ENCODE measurements around the gene MED16. TPM values are rescaled to one million over a fixed set of nuclear protein-coding genes. Genes with fewer than 3 reads are reported as not detected.

Gene MED16
- total RNA-seq, 1 experiment from 2014 or later: 69.1 TPM

- H3K9me3 ChIP-seq: no peaks in the 10 kb centered on the region
- DNase-seq: peak; percentile 59 to 74
- no peaks in the 10 kb centered on the region for H3K27me3 ChIP-seq (replicated peaks; ENCODE audit: control insufficient read depth, insufficient read depth, low read length)
- Mint-ChIP-seq H3K27ac (ENCODE audit: unreplicated experiment) (no peak overlapping the region), H3K4me1 (ENCODE audit: low read depth, unreplicated experiment) (no peaks in the 10 kb centered on the region), H3K27me3 (ENCODE audit: insufficient read depth, unreplicated experiment) (no peaks in the 10 kb centered on the region), H3K36me3 (ENCODE audit: insufficient read depth, unreplicated experiment) (peaks cover 37% of the 10 kb centered on the region), H3K9me3 (ENCODE audit: unreplicated experiment) (no peaks in the 10 kb centered on the region), H3K4me3 (ENCODE audit: unreplicated experiment) (peak overlapping the region; percentile 85)
- no peak for TF ChIP-seq CTCF (IDR thresholded peaks at IDR 0.05; ENCODE audit: insufficient read depth in 1 of 2, low read depth in 1 of 2, low read length in 1 of 2, severe bottlenecking in 1 of 2, unreplicated experiment in 1 of 2)
- H3K36me3 ChIP-seq (ENCODE audit: control insufficient read depth, insufficient read depth, low read length): peaks cover 3% of the 10 kb centered on the region
- no TSS peak for BruUV-seq (replicated peaks)
- intact Hi-C loops (cut with micrococcal nuclease; ENCODE audit: unreplicated experiment): no loop called here
- ChIA-PET POLR2A (interaction anchor here (1.0 kb wide), 1 partner anchor 29 kb away, joined by 6 read pairs; no protein-coding TSS in a partner anchor), CTCF (no interaction called here)
- peak overlapping the region; percentile 98 for H3K4me3 ChIP-seq (ENCODE audit: low read depth, low read length)
- H3K4me1 ChIP-seq: peaks cover 35% of the 10 kb centered on the region
Measured at GRCh38 chr19:927351-927779, 34.4 kb upstream of the MED16 start.

GRCh38 chr19:926589-927350 lies 33.8 kb upstream of the MED16 start:
- intact Hi-C loops (cut with micrococcal nuclease; ENCODE audit: unreplicated experiment): no loop called here
- CTCF ChIA-PET: no interaction called here
- Mint-ChIP-seq H3K27ac (ENCODE audit: unreplicated experiment) (no peak overlapping the region), H3K27me3 (ENCODE audit: insufficient read depth, unreplicated experiment) (no peaks in the 10 kb centered on the region), H3K9me3 (ENCODE audit: unreplicated experiment) (no peaks in the 10 kb centered on the region), H3K36me3 (ENCODE audit: insufficient read depth, unreplicated experiment) (peaks cover 34% of the 10 kb centered on the region), H3K4me1 (ENCODE audit: low read depth, unreplicated experiment) (no peaks in the 10 kb centered on the region), H3K4me3 (ENCODE audit: unreplicated experiment) (peak overlapping the region; percentile 85)
- BruUV-seq (replicated peaks): TSS peak; percentile 46
- peaks cover 36% of the 10 kb centered on the region for H3K4me1 ChIP-seq
- TF ChIP-seq CTCF (IDR thresholded peaks at IDR 0.05; ENCODE audit: insufficient read depth in 1 of 2, low read depth in 1 of 2, low read length in 1 of 2, severe bottlenecking in 1 of 2, unreplicated experiment in 1 of 2): no peak
- H3K9me3 ChIP-seq: no peaks in the 10 kb centered on the region
- POLR2A ChIA-PET: interaction anchor here (1.0 kb wide), 1 partner anchor 30 kb away, joined by 6 read pairs; no protein-coding TSS in a partner anchor
- peak overlapping the region; percentile 98 for H3K4me3 ChIP-seq (ENCODE audit: low read depth, low read length)
- H3K27me3 ChIP-seq (replicated peaks; ENCODE audit: control insufficient read depth, insufficient read depth, low read length): no peaks in the 10 kb centered on the region
- peak; percentile 80 to 83 for DNase-seq
- peaks cover 3% of the 10 kb centered on the region for H3K36me3 ChIP-seq (ENCODE audit: control insufficient read depth, insufficient read depth, low read length)

GRCh38 chr19:926323-926588 lies 33.3 kb upstream of the MED16 start:
- peaks cover 34% of the 10 kb centered on the region for H3K36me3 Mint-ChIP-seq (ENCODE audit: insufficient read depth, unreplicated experiment)
- peaks cover 37% of the 10 kb centered on the region for H3K4me1 ChIP-seq
- peaks cover 3% of the 10 kb centered on the region for H3K36me3 ChIP-seq (ENCODE audit: control insufficient read depth, insufficient read depth, low read length)
- DNase-seq: no peak
- no peaks in the 10 kb centered on the region for H3K27me3 ChIP-seq (replicated peaks; ENCODE audit: control insufficient read depth, insufficient read depth, low read length)
- no peak for TF ChIP-seq CTCF (IDR thresholded peaks at IDR 0.05; ENCODE audit: insufficient read depth in 1 of 2, low read depth in 1 of 2, low read length in 1 of 2, severe bottlenecking in 1 of 2, unreplicated experiment in 1 of 2)
- H3K4me3 Mint-ChIP-seq (ENCODE audit: unreplicated experiment): peak overlapping the region; percentile 85
- CTCF ChIA-PET: no interaction called here
- POLR2A ChIA-PET: interaction anchor here (1.0 kb wide), 1 partner anchor 30 kb away, joined by 6 read pairs; no protein-coding TSS in a partner anchor
- BruUV-seq (replicated peaks): TSS peak; percentile 70
- no peaks in the 10 kb centered on the region for H3K4me1 Mint-ChIP-seq (ENCODE audit: low read depth, unreplicated experiment)
- no peak overlapping the region for H3K27ac Mint-ChIP-seq (ENCODE audit: unreplicated experiment)
- H3K9me3 ChIP-seq: no peaks in the 10 kb centered on the region
- H3K27me3 Mint-ChIP-seq (ENCODE audit: insufficient read depth, unreplicated experiment): no peaks in the 10 kb centered on the region
- peak overlapping the region; percentile 98 for H3K4me3 ChIP-seq (ENCODE audit: low read depth, low read length)
- no peaks in the 10 kb centered on the region for H3K9me3 Mint-ChIP-seq (ENCODE audit: unreplicated experiment)
- intact Hi-C loops (cut with micrococcal nuclease; ENCODE audit: unreplicated experiment): no loop called here
